Adipocyte (in vitro differentiated cells): Measurements from ENCODE around the gene DLX5.
A peak's percentile ranks its signal among the peaks of the same experiment; 100 is the strongest.

ENCODE experiments used
- DNase-seq: peaks from one replicate; pipeline ENCODE4 v3.0.0-alpha.2; 2015; ENCODE audit warnings: low read depth
- H3K27me3 ChIP-seq: replicated peaks from 2 replicates; pipeline ENCODE4 v1.7.0; 2013; ENCODE audit warnings: mild to moderate bottlenecking, low read length, moderate library complexity; ENCODE audit not compliant: control insufficient read depth, insufficient read depth
- H3K36me3 ChIP-seq: 2 replicates; pipeline ENCODE4 v1.7.0; 2013; ENCODE audit warnings: low read length, mild to moderate bottlenecking, moderate library complexity; ENCODE audit not compliant: control insufficient read depth, insufficient read depth, severe bottlenecking
- H3K4me1 ChIP-seq: 2 replicates; pipeline ENCODE4 v1.7.0; 2013; ENCODE audit warnings: mild to moderate bottlenecking, low read length, moderate library complexity; ENCODE audit not compliant: control insufficient read depth, insufficient read depth
- H3K4me3 ChIP-seq: 2 replicates; pipeline ENCODE4 v1.7.0; 2013; ENCODE audit warnings: mild to moderate bottlenecking, low read length, moderate library complexity
- H3K9ac ChIP-seq: 2 replicates; pipeline ENCODE4 v1.7.0; 2013; ENCODE audit warnings: mild to moderate bottlenecking, low read length, moderate library complexity
- H3K9me3 ChIP-seq: 2 replicates; pipeline ENCODE4 v1.7.0; 2013; ENCODE audit warnings: mild to moderate bottlenecking, low read length, moderate library complexity; ENCODE audit not compliant: control insufficient read depth

The DLX5 gene

DNA sequence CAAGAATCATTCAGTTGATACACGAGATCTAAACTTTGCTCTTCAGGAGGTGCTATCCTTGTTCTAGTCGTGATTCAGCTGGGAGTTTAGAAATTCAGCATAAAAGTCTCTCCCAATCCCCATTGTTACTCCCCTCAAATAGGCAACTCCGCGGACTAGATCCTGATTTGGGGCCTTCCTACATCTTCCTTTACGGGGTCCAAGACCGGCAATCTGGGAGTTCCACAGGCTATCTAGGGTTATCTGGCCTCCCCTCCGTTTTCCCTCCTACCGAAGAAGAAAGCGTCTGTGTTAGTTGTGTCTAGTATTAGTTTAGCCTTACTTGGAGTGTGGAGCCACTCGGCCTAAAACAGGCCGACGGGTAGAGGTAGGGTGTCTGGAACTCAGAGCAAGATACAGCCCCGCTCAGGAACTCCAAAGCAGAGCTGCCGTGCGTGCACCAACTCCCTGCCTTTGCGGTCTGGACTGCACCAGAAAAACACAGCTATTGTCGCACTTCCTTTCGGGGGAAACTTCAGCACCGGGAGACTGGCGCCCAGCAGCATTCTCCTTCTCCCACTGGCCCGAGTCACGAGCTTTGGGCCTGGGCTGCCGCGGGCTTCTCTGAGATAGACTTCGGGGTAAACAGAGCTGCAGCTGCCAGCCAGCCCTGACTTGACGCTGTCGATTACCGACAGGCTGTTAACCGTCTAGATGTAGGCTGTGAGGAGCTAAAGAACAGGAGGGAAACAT lies 1.5 kb upstream of the DLX5 start:
- Histone ChIP-seq H3K9ac (no peak overlapping the region), H3K4me3 (no peak overlapping the region), H3K9me3 (no peaks in the 10 kb centered on the region), H3K4me1 (peaks cover 17% of the 10 kb centered on the region), H3K36me3 (no peaks in the 10 kb centered on the region), H3K27me3 (peaks cover 43% of the 10 kb centered on the region)
- no peak for DNase-seq

DNA sequence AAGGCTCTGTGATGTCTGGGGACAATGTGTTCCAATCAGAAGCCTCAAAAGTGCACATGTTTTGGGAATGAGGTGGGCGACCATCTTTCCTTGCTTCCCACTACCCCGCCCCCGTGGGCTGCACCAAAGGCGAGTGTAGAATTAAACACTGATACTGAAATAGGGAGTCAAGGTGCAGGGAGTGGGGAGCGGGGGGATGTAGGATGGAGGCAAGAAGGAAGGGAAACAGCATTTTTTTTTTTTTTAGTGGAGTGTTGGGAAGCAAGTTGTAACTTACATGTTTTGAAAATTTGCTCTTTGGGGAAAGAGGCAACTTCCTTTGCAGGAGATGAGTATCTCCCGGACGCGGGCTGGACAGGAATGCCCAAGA lies 484 bp upstream of the DLX5 start:
- peak overlapping the region; percentile 86 for H3K4me3 ChIP-seq
- peaks cover 17% of the 10 kb centered on the region for H3K4me1 ChIP-seq
- peak; percentile 18 for DNase-seq
- no peaks in the 10 kb centered on the region for H3K36me3 ChIP-seq
- peaks cover 51% of the 10 kb centered on the region for H3K27me3 ChIP-seq
- peak overlapping the region; percentile 51 for H3K9ac ChIP-seq
- H3K9me3 ChIP-seq: no peaks in the 10 kb centered on the region

DNA sequence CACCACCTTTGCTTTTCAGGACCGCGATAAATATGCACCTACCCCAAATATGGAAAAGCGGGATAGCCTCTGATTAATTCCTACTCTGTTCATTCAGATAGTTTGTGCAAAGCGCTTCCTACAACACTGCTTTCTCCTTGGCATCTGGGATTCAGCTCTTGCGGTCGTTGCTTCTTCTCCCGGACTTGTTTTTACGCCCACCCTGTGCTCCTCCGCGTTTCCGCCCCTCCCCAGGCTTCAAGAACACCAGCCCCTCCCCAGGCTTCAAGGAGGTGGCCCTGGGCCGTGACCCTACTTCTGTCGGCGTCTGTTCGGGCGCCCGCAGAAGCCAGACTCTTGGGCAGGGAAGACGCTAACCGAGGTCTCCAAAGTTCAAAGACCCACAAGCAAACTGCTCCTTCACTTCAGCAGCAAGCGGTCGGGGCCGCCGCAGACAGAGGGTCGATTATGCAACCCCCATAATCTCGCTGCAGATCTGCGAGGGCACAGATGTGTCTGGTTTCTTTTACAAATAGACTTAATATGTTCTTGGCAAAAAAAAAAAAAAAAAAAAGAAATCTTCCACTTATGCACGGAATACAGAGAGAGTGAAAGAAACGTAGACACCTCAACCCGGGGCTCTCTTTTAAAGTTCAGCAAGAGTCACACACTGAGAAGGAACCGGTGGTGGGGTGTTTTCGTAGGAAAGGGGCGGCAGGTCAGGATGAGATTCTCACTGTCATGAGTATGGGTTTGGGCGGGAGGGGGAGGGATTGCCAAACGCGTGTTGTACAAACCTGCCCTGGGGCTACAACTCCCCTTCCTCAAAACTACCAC lies 1.9 kb downstream of the DLX5 start:
- peak; percentile 63 for DNase-seq
- Histone ChIP-seq H3K4me3 (no peak overlapping the region), H3K9ac (no peak overlapping the region), H3K4me1 (peaks cover 17% of the 10 kb centered on the region), H3K27me3 (peaks cover 72% of the 10 kb centered on the region), H3K9me3 (no peaks in the 10 kb centered on the region), H3K36me3 (no peaks in the 10 kb centered on the region)

DNA sequence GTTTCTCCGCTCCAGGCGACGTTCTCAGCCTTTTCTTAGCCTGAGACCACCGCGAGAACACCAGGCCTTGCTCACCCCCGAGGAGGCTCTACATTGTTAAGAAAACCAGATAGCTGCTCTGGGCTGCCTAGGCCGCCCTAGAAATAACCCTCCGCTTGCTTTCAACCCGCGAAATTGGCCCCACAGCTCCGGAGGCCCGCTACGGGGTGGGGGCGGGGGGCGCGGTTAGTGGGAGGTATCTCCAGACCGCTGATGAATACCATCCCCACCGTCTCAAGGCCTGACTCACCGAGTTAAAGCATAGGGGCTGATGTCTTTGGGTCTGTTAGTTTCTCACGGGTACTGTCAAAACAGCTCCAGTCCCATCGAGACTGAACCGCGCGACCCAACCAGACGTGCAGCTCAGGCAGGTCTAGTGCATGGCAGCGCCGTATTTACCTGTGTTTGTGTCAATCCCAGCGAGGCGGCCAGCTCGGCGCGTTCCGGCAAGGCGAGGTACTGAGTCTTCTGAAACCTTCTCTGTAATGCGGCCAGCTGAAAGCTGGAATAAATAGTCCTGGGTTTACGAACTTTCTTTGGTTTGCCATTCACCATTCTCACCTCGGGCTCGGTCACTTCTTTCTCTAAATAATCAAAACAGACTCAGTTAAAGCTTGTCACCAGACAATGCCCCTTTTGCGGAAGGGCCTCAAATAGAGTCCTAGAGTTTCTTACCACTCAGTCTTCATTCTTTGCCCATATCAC lies 2.7 kb downstream of the DLX5 start:
- peaks cover 80% of the 10 kb centered on the region for H3K27me3 ChIP-seq
- H3K4me3 ChIP-seq: no peak overlapping the region
- H3K4me1 ChIP-seq: peaks cover 12% of the 10 kb centered on the region
- peak; percentile 68 for DNase-seq
- no peaks in the 10 kb centered on the region for H3K9me3 ChIP-seq
- no peaks in the 10 kb centered on the region for H3K36me3 ChIP-seq
- no peak overlapping the region for H3K9ac ChIP-seq

DNA sequence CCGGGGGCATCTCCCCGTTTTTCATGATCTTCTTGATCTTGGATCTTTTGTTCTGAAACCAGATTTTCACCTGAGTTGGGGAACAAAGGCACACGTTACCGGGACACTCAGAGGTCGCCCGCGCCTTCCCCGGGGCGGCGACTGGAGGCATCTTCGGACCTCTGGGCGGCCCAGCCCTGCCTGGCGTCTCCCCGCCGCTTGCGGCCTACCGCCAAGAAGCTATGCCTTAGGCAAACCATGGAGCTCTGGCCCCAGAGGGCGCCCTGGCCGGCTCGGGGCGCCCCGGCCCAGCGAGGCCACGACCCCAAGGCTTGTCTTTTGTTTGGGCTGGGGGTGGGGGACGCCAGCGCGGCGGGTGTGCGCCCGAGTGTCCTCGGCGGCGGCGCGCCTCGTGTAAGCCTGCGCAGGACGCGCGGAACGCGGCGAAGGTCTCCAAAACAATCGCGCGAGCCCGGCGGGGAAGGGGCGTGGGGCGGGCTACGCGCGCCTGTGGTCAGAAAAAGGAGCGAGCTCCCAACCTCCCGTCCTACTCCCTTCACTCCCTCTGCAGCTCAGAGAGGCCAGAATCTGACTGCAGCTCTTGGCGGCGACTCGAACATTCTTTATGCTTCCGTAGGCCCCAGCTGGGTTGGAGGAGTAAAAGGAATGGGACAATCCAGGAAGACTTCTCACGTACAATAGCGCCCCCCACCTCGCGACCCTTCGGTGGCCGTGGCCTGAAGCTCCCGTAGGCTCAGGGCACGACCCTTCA lies 3.5 kb downstream of the DLX5 start:
- H3K9ac ChIP-seq: no peak overlapping the region
- H3K4me3 ChIP-seq: no peak overlapping the region
- no peaks in the 10 kb centered on the region for H3K9me3 ChIP-seq
- DNase-seq: peak; percentile 60
- peaks cover 12% of the 10 kb centered on the region for H3K4me1 ChIP-seq
- peaks cover 86% of the 10 kb centered on the region for H3K27me3 ChIP-seq
- no peaks in the 10 kb centered on the region for H3K36me3 ChIP-seq

DNA sequence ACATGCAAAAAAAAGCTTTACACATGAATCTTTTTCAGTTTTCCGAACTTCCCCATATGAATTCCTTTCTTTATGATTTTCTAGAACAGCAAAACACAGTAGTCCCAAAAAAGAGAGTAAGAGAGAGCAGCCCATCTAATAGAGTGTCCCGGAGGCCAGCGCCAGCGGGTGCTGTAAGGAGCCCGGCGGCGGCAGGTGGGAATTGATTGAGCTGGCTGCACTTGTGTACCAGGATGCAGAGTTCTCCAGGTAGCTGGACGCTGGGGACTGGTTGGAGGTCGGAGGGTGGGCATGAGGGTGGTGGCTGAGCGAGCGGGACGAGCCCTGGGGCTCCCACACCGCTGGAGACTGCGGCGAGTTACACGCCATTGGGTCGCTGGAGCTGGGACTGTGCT lies 4.0 kb downstream of the DLX5 start:
- Histone ChIP-seq H3K27me3 (peaks cover 86% of the 10 kb centered on the region), H3K36me3 (no peaks in the 10 kb centered on the region), H3K9me3 (no peaks in the 10 kb centered on the region), H3K4me1 (peaks cover 12% of the 10 kb centered on the region), H3K4me3 (no peak overlapping the region), H3K9ac (no peak overlapping the region)
- no peak for DNase-seq

GRCh38 chr7:97019710-97020225 lies 4.9 kb downstream of the DLX5 start:
- peaks cover 86% of the 10 kb centered on the region for H3K27me3 ChIP-seq

DNA sequence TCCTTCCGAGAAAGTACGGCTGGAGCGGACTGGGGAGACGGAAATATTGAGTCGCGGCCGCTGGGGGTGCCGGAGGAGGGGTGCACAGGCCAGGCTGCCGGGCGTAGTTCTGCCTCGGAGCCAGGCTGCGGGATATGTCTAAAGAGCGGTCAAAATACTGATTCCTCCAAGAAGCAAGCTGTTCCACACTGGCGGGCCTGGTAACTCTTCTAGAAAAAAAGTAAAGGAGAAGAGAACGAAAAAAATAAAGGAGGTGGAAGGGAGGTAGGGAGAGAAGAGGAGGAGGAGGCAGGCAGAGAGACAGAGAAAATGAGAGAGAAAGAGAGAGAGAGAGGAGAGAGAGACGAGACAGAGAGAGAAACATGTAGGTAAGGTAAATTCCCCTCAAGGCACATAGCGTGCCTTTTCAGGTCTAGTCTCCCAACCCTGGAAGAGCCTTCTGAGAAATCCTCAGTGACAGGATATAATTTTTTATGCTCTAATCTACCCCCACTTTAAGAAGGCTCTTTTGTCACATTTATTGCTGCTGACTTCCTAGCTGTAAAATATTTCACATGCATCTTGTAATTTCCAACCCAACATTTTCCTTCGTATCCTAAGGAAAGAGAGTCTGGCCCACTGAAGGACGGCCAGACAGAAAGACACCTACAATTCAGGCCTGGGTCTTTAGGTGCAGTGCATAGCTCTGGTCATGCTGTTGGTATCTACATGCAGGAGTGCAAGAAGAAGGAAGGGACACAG lies 5.7 kb downstream of the DLX5 start:
- Histone ChIP-seq H3K4me3 (no peak overlapping the region), H3K9me3 (no peaks in the 10 kb centered on the region), H3K9ac (no peak overlapping the region), H3K4me1 (peaks cover 4% of the 10 kb centered on the region), H3K27me3 (peaks cover 88% of the 10 kb centered on the region), H3K36me3 (no peaks in the 10 kb centered on the region)
- DNase-seq: no peak

More at GRCh38 chr7:97019710-97020225, 4.9 kb downstream of the DLX5 start:
- H3K36me3 ChIP-seq: no peaks in the 10 kb centered on the region
- no peaks in the 10 kb centered on the region for H3K9me3 ChIP-seq
- H3K4me3 ChIP-seq: no peak overlapping the region
- DNase-seq: no peak
- no peak overlapping the region for H3K9ac ChIP-seq
- H3K4me1 ChIP-seq: peaks cover 11% of the 10 kb centered on the region

- no peak for DNase-seq
- H3K4me1 ChIP-seq: no peaks in the 10 kb centered on the region
- H3K4me3 ChIP-seq: no peak overlapping the region
- no peak overlapping the region for H3K9ac ChIP-seq
- H3K27me3 ChIP-seq: peaks cover 89% of the 10 kb centered on the region
- no peaks in the 10 kb centered on the region for H3K9me3 ChIP-seq
- no peaks in the 10 kb centered on the region for H3K36me3 ChIP-seq
Observed at GRCh38 chr7:97018126-97018601, 6.5 kb downstream of the DLX5 start.
